ENCODE data around the gene ARMC7.

DNA sequence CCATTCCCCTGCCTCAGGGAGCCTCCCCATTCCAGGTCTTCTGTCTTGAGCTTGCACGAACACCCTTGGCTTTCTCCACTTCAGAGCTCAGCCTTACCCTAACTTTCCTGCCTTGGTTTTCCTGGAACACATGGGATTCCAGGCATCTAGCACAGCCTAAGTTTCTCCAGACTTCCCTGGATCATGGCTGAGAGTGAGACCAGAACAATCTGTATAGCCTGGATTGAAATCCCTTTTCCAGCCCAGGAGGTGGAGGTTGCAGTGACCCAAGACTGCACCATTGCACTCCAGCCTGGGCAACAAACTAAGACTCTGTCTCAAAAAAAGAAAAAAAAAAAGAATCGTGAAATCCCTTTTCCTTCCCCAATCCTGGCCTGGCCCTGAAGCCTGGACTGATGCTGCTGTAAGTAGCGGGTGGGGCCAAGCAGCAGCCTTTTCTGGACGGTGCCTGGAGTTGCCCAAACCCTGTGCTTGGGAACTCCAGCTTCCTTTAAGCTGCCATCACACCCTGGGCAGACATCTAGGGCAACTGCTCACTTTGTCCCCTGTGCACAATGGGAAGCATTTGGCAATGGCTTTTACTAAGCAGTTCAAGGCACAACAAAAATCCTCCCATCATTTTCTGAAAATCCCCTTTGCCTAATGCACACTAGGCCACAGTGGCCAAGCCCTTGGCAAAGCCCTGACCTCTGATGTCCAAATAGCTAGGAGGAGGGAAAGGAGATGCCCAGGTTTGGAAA lies 34.0 kb upstream of the ARMC7 start:
- TF ChIP-seq GTF3A (CRISPR knock-in tag; conservative IDR thresholded peaks at IDR 0.05) (no peak), ARHGAP35 (CRISPR knock-in tag; IDR thresholded peaks at IDR 0.05; ENCODE audit: borderline replicate concordance) (no peak), ZNF264 (CRISPR knock-in tag; IDR thresholded peaks at IDR 0.05) (no peak), POLR2A (IDR thresholded peaks at IDR 0.05; ENCODE audit: insufficient read depth in 1 of 2, low read depth in 2 of 2, low read length in 2 of 2) (no peak), ZNF460 (CRISPR knock-in tag; IDR thresholded peaks at IDR 0.05; ENCODE audit: borderline replicate concordance) (no peak), HMG20B (CRISPR knock-in tag; conservative IDR thresholded peaks at IDR 0.05) (no peak), SUZ12 (IDR thresholded peaks at IDR 0.05; ENCODE audit: low read depth, low read length) (no peak), ZNF652 (CRISPR knock-in tag; IDR thresholded peaks at IDR 0.05; ENCODE audit: borderline replicate concordance, low read depth) (no peak)
- TF ChIP-seq, protein P1, sequence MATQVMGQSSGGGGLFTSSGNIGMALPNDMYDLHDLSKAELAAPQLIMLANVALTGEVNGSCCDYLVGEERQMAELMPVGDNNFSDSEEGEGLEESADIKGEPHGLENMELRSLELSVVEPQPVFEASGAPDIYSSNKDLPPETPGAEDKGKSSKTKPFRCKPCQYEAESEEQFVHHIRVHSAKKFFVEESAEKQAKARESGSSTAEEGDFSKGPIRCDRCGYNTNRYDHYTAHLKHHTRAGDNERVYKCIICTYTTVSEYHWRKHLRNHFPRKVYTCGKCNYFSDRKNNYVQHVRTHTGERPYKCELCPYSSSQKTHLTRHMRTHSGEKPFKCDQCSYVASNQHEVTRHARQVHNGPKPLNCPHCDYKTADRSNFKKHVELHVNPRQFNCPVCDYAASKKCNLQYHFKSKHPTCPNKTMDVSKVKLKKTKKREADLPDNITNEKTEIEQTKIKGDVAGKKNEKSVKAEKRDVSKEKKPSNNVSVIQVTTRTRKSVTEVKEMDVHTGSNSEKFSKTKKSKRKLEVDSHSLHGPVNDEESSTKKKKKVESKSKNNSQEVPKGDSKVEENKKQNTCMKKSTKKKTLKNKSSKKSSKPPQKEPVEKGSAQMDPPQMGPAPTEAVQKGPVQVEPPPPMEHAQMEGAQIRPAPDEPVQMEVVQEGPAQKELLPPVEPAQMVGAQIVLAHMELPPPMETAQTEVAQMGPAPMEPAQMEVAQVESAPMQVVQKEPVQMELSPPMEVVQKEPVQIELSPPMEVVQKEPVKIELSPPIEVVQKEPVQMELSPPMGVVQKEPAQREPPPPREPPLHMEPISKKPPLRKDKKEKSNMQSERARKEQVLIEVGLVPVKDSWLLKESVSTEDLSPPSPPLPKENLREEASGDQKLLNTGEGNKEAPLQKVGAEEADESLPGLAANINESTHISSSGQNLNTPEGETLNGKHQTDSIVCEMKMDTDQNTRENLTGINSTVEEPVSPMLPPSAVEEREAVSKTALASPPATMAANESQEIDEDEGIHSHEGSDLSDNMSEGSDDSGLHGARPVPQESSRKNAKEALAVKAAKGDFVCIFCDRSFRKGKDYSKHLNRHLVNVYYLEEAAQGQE (IDR thresholded peaks at IDR 0.05; ENCODE audit: borderline replicate concordance in 1 of 2, low read depth in 1 of 2, low read length in 2 of 2), result no peak
- TF ChIP-seq, protein P2, sequence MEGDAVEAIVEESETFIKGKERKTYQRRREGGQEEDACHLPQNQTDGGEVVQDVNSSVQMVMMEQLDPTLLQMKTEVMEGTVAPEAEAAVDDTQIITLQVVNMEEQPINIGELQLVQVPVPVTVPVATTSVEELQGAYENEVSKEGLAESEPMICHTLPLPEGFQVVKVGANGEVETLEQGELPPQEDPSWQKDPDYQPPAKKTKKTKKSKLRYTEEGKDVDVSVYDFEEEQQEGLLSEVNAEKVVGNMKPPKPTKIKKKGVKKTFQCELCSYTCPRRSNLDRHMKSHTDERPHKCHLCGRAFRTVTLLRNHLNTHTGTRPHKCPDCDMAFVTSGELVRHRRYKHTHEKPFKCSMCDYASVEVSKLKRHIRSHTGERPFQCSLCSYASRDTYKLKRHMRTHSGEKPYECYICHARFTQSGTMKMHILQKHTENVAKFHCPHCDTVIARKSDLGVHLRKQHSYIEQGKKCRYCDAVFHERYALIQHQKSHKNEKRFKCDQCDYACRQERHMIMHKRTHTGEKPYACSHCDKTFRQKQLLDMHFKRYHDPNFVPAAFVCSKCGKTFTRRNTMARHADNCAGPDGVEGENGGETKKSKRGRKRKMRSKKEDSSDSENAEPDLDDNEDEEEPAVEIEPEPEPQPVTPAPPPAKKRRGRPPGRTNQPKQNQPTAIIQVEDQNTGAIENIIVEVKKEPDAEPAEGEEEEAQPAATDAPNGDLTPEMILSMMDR (CRISPR knock-in tag; IDR thresholded peaks at IDR 0.05), result no peak
- TF ChIP-seq, protein P3, sequence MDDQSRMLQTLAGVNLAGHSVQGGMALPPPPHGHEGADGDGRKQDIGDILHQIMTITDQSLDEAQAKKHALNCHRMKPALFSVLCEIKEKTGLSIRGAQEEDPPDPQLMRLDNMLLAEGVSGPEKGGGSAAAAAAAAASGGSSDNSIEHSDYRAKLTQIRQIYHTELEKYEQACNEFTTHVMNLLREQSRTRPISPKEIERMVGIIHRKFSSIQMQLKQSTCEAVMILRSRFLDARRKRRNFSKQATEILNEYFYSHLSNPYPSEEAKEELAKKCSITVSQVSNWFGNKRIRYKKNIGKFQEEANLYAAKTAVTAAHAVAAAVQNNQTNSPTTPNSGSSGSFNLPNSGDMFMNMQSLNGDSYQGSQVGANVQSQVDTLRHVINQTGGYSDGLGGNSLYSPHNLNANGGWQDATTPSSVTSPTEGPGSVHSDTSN (CRISPR knock-in tag; IDR thresholded peaks at IDR 0.05; ENCODE audit: borderline replicate concordance), result no peak
- TF ChIP-seq, protein P4, sequence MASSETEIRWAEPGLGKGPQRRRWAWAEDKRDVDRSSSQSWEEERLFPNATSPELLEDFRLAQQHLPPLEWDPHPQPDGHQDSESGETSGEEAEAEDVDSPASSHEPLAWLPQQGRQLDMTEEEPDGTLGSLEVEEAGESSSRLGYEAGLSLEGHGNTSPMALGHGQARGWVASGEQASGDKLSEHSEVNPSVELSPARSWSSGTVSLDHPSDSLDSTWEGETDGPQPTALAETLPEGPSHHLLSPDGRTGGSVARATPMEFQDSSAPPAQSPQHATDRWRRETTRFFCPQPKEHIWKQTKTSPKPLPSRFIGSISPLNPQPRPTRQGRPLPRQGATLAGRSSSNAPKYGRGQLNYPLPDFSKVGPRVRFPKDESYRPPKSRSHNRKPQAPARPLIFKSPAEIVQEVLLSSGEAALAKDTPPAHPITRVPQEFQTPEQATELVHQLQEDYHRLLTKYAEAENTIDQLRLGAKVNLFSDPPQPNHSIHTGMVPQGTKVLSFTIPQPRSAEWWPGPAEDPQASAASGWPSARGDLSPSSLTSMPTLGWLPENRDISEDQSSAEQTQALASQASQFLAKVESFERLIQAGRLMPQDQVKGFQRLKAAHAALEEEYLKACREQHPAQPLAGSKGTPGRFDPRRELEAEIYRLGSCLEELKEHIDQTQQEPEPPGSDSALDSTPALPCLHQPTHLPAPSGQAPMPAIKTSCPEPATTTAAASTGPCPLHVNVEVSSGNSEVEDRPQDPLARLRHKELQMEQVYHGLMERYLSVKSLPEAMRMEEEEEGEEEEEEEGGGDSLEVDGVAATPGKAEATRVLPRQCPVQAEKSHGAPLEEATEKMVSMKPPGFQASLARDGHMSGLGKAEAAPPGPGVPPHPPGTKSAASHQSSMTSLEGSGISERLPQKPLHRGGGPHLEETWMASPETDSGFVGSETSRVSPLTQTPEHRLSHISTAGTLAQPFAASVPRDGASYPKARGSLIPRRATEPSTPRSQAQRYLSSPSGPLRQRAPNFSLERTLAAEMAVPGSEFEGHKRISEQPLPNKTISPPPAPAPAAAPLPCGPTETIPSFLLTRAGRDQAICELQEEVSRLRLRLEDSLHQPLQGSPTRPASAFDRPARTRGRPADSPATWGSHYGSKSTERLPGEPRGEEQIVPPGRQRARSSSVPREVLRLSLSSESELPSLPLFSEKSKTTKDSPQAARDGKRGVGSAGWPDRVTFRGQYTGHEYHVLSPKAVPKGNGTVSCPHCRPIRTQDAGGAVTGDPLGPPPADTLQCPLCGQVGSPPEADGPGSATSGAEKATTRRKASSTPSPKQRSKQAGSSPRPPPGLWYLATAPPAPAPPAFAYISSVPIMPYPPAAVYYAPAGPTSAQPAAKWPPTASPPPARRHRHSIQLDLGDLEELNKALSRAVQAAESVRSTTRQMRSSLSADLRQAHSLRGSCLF (CRISPR knock-in tag; IDR thresholded peaks at IDR 0.05; ENCODE audit: borderline replicate concordance), result no peak
